Cardiac fibroblast (primary cell): Measurements from ENCODE around the gene HRK.

Source experiments
- DNase-seq, 2 donors: peaks; one replicate each; pipeline versions ENCODE4 v3.0.0 to v3.0.0-alpha.2; 2010; ENCODE audit warnings: low read depth in 2 of 2
- H3K4me3 ChIP-seq, 2 donors: replicated peaks in 1 of 2; 1 replicate in 1 of 2; 2 replicates in 1 of 2; pipeline ENCODE4 v1.5.1; 2011; ENCODE audit warnings: low read depth in 2 of 2, low read length in 2 of 2, mild to moderate bottlenecking in 2 of 2, moderate library complexity in 1 of 2
- TF ChIP-seq, protein P1 (sequence below): IDR thresholded peaks from one replicate; pipeline ENCODE4 v1.5.1; 2011; ENCODE audit warnings: low read depth, mild to moderate bottlenecking, low read length, inconsistent platforms

The HRK gene

DNA sequence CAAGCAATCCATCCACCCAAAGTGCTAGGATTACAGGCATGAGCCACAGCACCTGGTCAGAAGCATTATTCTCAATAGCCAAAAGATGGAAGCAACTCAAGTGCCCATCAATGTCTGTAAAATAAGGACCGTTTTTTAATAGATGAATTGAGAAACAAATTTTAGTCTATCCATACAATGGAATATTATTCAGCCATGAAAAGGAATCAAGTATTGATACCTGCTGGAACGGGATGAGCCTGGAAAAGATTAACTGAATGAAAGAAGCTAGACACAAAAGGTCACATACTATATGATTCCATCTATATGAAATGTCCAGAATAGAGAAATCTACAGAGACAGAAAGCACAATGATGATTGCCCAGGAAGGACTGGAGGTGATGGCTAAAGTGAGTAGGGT is 20.4 kb upstream of the HRK start:
- DNase-seq, result no peak
- TF ChIP-seq, protein P1, sequence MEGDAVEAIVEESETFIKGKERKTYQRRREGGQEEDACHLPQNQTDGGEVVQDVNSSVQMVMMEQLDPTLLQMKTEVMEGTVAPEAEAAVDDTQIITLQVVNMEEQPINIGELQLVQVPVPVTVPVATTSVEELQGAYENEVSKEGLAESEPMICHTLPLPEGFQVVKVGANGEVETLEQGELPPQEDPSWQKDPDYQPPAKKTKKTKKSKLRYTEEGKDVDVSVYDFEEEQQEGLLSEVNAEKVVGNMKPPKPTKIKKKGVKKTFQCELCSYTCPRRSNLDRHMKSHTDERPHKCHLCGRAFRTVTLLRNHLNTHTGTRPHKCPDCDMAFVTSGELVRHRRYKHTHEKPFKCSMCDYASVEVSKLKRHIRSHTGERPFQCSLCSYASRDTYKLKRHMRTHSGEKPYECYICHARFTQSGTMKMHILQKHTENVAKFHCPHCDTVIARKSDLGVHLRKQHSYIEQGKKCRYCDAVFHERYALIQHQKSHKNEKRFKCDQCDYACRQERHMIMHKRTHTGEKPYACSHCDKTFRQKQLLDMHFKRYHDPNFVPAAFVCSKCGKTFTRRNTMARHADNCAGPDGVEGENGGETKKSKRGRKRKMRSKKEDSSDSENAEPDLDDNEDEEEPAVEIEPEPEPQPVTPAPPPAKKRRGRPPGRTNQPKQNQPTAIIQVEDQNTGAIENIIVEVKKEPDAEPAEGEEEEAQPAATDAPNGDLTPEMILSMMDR, result no peak
- H3K4me3 ChIP-seq, result no peak overlapping the region

GRCh38 chr12:116898669-116899068 is 17.4 kb upstream of the HRK start:
- TF ChIP-seq, protein P1, result no peak
- no peak overlapping the region for H3K4me3 ChIP-seq

DNA sequence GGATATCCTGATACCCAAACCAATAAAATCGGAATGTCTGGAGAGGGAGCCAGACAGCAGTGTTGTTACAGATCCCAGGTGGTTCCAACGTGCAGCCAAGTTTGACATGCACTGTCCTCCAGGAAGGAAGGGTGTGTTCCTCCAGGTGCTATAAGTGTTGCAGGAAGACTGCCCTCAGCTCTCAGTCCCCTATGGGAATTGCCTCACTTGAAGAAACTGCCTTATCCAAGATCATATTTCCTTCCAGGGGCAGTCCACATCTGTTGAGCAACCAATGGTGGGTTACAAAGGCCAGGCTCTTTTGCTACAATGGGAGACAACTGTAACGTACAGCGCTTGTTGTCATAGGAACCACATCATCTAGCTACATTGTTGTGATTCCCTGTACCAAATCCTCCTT is 16.2 kb upstream of the HRK start:
- no peak for DNase-seq
- no peak overlapping the region for H3K4me3 ChIP-seq
- TF ChIP-seq, protein P1, result no peak

More at GRCh38 chr12:116898669-116899068, 17.4 kb upstream of the HRK start:
- no peak for DNase-seq

DNA sequence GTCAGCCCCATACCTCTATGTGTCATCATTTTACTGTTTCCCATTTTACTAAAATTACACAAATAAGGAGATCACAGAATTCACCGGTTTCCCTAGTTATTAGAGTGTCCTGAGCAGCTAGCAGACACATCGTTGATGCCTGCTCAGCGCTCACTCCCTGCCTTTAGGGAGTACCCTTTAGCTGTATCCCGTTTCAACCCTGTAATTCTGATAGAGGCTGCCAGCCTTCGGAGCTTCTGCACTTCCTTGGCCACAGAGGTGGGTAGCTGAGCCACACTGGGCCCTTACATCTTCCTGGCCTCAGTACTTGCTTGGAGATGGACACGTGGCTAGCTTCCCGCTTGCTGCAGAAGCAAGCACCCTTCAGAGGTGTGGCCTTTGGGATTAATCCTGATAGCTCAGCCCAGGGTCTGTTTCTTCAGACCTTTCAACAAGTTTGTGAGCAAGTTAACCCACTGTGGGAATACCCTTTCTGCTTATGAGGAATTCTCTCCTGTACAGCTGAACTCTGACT is 15.2 kb upstream of the HRK start:
- no peak overlapping the region for H3K4me3 ChIP-seq
- no peak for DNase-seq
- TF ChIP-seq, protein P1, result no peak

GRCh38 chr12:116894913-116895312 is 13.7 kb upstream of the HRK start:
- H3K4me3 ChIP-seq, result no peak overlapping the region
- no peak for DNase-seq
- TF ChIP-seq, protein P1, result no peak

DNA sequence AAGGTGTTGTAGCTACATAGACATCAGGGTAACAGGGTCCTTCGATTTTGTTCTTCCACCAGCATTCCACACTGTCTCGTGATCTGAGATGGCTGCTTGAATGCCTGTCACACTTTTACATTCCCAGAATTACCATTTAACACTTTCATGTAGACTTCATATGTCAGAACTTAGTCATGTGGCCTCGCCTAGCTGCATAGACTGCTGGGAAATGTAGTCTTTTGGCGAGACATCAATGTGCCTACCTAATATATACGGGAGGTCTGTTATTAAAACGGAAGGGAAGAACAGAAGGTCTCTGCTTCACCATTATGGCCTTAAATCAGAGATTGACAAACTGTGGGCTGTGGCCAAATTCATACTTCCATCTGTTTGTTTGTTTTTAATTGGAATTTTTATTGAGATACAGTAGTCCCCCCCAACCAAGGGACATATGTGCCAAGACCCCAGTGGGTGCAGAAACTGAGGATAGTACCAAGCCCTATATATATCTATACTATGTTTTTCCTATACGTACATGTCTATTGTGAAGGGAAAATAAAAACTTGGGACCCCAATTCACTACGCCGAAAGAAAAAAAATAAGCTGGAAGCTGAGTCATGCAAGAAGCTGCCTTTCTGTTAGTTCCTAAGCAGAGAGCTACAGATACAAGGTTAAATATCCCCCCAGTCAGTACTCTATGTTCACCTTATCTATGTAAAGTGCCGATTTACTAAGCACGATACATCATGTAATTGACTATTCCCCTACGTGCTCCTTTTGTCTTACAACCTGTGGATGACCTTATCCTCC is 11.3 kb upstream of the HRK start:
- DNase-seq, result no peak

More for the DNA sequence above, 11.3 kb upstream of the HRK start:
- no peak overlapping the region for H3K4me3 ChIP-seq
- TF ChIP-seq, protein P1, result no peak
